BE2C (cell line): ENCODE measurements around the gene ADCY6.

Experiments used
- DNase-seq: peaks from one replicate; pipeline ENCODE4 v3.0.0-alpha.2; 2020
- H3K27me3 ChIP-seq: fragments of 250-450 bp; sonication (Bioruptor Pico); 2 replicates; pipeline ENCODE4 v1.5.1; 2020; ENCODE audit warnings: mild to moderate bottlenecking
- H3K36me3 ChIP-seq: fragments of 250-450 bp; sonication (Bioruptor Pico); 2 replicates; pipeline ENCODE4 v1.5.1; 2020; ENCODE audit warnings: mild to moderate bottlenecking
- H3K4me1 ChIP-seq: fragments of 250-450 bp; sonication (Bioruptor Pico); 2 replicates; pipeline ENCODE4 v1.5.1; 2020
- H3K4me3 ChIP-seq: 2 replicates; pipeline ENCODE4 v1.5.1; 2011; ENCODE audit warnings: low read depth, low read length
- H3K9me3 ChIP-seq: fragments of 250-450 bp; sonication (Bioruptor Pico); 2 replicates; pipeline ENCODE4 v1.5.1; 2020
- TF ChIP-seq, protein P1 (sequence below): IDR thresholded peaks from 2 replicates; pipeline ENCODE4 v1.5.1; 2012; ENCODE audit warnings: mild to moderate bottlenecking, low read depth, low read length

Gene ADCY6

GRCh38 chr12:48823281-48823680 lies 34.4 kb upstream of the ADCY6 start:
- peaks cover 4% of the 10 kb centered on the region for H3K36me3 ChIP-seq
- H3K27me3 ChIP-seq: no peaks in the 10 kb centered on the region
- H3K9me3 ChIP-seq: no peaks in the 10 kb centered on the region
- TF ChIP-seq, protein P1, sequence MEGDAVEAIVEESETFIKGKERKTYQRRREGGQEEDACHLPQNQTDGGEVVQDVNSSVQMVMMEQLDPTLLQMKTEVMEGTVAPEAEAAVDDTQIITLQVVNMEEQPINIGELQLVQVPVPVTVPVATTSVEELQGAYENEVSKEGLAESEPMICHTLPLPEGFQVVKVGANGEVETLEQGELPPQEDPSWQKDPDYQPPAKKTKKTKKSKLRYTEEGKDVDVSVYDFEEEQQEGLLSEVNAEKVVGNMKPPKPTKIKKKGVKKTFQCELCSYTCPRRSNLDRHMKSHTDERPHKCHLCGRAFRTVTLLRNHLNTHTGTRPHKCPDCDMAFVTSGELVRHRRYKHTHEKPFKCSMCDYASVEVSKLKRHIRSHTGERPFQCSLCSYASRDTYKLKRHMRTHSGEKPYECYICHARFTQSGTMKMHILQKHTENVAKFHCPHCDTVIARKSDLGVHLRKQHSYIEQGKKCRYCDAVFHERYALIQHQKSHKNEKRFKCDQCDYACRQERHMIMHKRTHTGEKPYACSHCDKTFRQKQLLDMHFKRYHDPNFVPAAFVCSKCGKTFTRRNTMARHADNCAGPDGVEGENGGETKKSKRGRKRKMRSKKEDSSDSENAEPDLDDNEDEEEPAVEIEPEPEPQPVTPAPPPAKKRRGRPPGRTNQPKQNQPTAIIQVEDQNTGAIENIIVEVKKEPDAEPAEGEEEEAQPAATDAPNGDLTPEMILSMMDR: no peak
- no peak overlapping the region for H3K4me3 ChIP-seq
- no peaks in the 10 kb centered on the region for H3K4me1 ChIP-seq
- DNase-seq: no peak

DNA sequence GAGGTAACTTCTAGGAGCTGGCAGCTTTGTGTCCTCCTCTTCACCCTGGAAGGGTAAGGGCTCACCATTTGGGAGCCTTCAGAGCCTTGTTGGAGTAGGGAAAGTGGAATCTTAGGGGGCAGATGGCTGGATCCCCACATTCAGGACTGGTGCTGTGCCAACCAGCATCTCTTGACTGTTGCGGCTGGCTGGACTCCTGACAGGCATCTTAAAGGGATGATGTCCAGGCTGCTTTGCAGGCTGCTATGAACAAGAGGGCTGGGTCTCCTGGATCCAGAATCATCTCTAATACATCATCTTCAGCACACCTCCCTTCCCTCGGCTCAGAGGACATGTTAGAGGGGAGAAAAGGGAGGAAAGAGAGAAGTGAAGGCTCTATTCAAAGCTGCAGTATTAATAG lies 33.8 kb upstream of the ADCY6 start:
- Histone ChIP-seq H3K4me3 (no peak overlapping the region), H3K9me3 (no peaks in the 10 kb centered on the region), H3K36me3 (peaks cover 4% of the 10 kb centered on the region; the same call in 1 of the 2 replicates), H3K4me1 (no peaks in the 10 kb centered on the region), H3K27me3 (no peaks in the 10 kb centered on the region)
- TF ChIP-seq, protein P1: no peak
- no peak for DNase-seq

GRCh38 chr12:48822139-48822538 lies 33.2 kb upstream of the ADCY6 start:
- H3K4me3 ChIP-seq: no peak overlapping the region
- TF ChIP-seq, protein P1: no peak
- no peaks in the 10 kb centered on the region for H3K4me1 ChIP-seq
- no peaks in the 10 kb centered on the region for H3K9me3 ChIP-seq
- no peaks in the 10 kb centered on the region for H3K36me3 ChIP-seq
- no peaks in the 10 kb centered on the region for H3K27me3 ChIP-seq
- DNase-seq: no peak

GRCh38 chr12:48819986-48820725 lies 31.3 kb upstream of the ADCY6 start:
- no peaks in the 10 kb centered on the region for H3K36me3 ChIP-seq
- no peaks in the 10 kb centered on the region for H3K9me3 ChIP-seq
- no peak for DNase-seq
- TF ChIP-seq, protein P1: no peak
- no peaks in the 10 kb centered on the region for H3K27me3 ChIP-seq
- H3K4me3 ChIP-seq: no peak overlapping the region
- peaks cover 3% of the 10 kb centered on the region for H3K4me1 ChIP-seq

DNA sequence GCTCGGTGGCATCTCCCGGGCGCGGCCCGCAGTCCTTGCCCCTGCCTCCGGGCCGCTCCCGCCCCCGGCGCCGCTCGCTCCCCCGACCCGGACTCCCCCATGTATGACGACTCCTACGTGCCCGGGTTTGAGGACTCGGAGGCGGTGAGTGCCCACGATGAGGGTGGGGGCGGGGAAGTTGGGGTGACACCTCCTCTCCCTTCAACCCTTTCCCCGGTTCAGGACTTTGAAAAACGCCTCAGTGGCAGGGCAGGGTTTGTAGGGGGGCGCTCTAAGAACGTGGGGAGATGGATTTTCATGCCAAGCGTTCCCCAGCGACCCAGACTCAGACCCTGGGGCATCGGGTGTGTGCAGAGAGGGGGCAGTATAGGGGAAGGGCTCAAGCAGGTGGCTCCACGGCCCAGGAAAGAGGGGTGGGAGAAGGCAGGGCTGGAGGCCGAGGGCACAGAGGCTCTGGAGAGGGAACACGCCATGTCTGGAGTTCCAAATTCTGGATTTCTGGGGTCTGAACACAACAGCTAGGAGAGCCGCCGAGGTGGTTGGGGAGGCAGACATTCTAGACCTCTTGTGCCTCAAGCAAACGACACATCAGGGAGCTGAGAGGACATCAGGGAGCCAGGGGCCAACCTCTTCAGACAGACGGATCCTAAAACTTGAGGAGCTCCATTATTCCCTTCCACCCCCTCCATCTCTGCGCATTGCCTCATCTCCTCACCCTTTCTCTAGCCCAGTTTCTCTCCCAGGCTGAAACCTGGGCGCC lies 30.1 kb upstream of the ADCY6 start:
- H3K27me3 ChIP-seq: no peaks in the 10 kb centered on the region
- no peaks in the 10 kb centered on the region for H3K9me3 ChIP-seq
- H3K4me1 ChIP-seq: peaks cover 3% of the 10 kb centered on the region
- H3K4me3 ChIP-seq: peak overlapping the region; percentile 60
- DNase-seq: no peak
- TF ChIP-seq, protein P1: peak; percentile 26
- no peaks in the 10 kb centered on the region for H3K36me3 ChIP-seq
